BLaER1 treated with 17β-estradiol and CSF1 and Interleukin-3, amounts not matched to agents 10 nM and 100 nM (cell line): ENCODE results near the gene FKTN.

Source experiments
- H3K27ac ChIP-seq, 11 experiments: shearing (Covaris generic); formaldehyde crosslinking; 2 replicates each; pipeline ENCODE4 v1.8.1; 2022
- H3K27me3 ChIP-seq, 11 experiments: shearing (Covaris generic); formaldehyde crosslinking; 2 replicates each; pipeline ENCODE4 v1.8.1; 2022
- H3K36me3 ChIP-seq, 11 experiments: shearing (Covaris generic); formaldehyde crosslinking; 2 replicates each; pipeline ENCODE4 v1.8.1; 2022
- H3K4me1 ChIP-seq, 10 experiments: shearing (Covaris generic); formaldehyde crosslinking; 2 replicates each; pipeline ENCODE4 v1.8.1; 2022
- H3K4me2 ChIP-seq, 11 experiments: shearing (Covaris generic); formaldehyde crosslinking; 2 replicates each; pipeline ENCODE4 v1.8.1; 2022
- H3K4me3 ChIP-seq, 10 experiments: shearing (Covaris generic); formaldehyde crosslinking; 2 replicates each; pipeline ENCODE4 v1.8.1; 2022
- H3K9ac ChIP-seq, 11 experiments: shearing (Covaris generic); formaldehyde crosslinking; 2 replicates each; pipeline ENCODE4 v1.8.1; 2022
- H3K9me3 ChIP-seq, 11 experiments: shearing (Covaris generic); formaldehyde crosslinking; replicated peaks in 1 of 11; 2 replicates each; pipeline ENCODE4 v1.8.1; 2022
- H4K20me1 ChIP-seq, 11 experiments: shearing (Covaris generic); formaldehyde crosslinking; 2 replicates each; pipeline ENCODE4 v1.8.1; 2022
- Cebpa-rat ChIP-seq, 11 experiments: shearing (Covaris generic); IDR thresholded peaks; 2 replicates each; pipeline ENCODE4 v1.8.1; 2022

Gene FKTN

GRCh38 chr9:105663914-105664313 is 106.0 kb downstream of the FKTN start:
- H3K4me1 ChIP-seq: 0 out of 20 replicates have a peak, but pooled peaks cover 0 to 5% (median 0%) of the 10 kb centered on the region in 10 experiments
- H3K9ac ChIP-seq: no peak overlapping the region
- TF ChIP-seq Cebpa-rat (IDR thresholded peaks at IDR 0.05): no peak
- no peaks in the 10 kb centered on the region for H3K9me3 ChIP-seq
- 0 out of 22 replicates have a peak, but pooled peaks cover 0 to 1% (median 0%) of the 10 kb centered on the region in 11 experiments for H3K27me3 ChIP-seq
- no peak overlapping the region for H3K27ac ChIP-seq
- H3K4me3 ChIP-seq: no peak overlapping the region
- no peaks in the 10 kb centered on the region for H4K20me1 ChIP-seq
- no peak overlapping the region for H3K4me2 ChIP-seq
- H3K36me3 ChIP-seq: no peaks in the 10 kb centered on the region

- H3K27ac ChIP-seq: no peak overlapping the region
- H3K4me3 ChIP-seq: no peak overlapping the region
- TF ChIP-seq Cebpa-rat (IDR thresholded peaks at IDR 0.05): no peak
- H3K4me2 ChIP-seq: no peak overlapping the region
- no peaks in the 10 kb centered on the region for H4K20me1 ChIP-seq
- peaks cover 0 to 4% (median 0%) of the 10 kb centered on the region in 10 experiments; a peak in 3 of 20 replicates for H3K4me1 ChIP-seq
- no peaks in the 10 kb centered on the region for H3K36me3 ChIP-seq
- H3K9me3 ChIP-seq: no peaks in the 10 kb centered on the region
- H3K9ac ChIP-seq: no peak overlapping the region
- no peaks in the 10 kb centered on the region for H3K27me3 ChIP-seq
These were observed 109.9 kb downstream of the FKTN start for GRCh38 chr9:105667867-105668266.

GRCh38 chr9:105670315-105670714 is 112.4 kb downstream of the FKTN start:
- H3K9ac ChIP-seq: no peak overlapping the region
- H3K9me3 ChIP-seq: no peaks in the 10 kb centered on the region
- no peak overlapping the region for H3K4me2 ChIP-seq
- H3K27me3 ChIP-seq: no peaks in the 10 kb centered on the region
- no peak for TF ChIP-seq Cebpa-rat (IDR thresholded peaks at IDR 0.05)
- no peaks in the 10 kb centered on the region for H3K36me3 ChIP-seq
- H4K20me1 ChIP-seq: no peaks in the 10 kb centered on the region
- no peak overlapping the region for H3K4me3 ChIP-seq
- H3K4me1 ChIP-seq: peaks cover 3 to 13% (median 6%) of the 10 kb centered on the region in 10 experiments; a peak in 13 of 20 replicates
- no peak overlapping the region for H3K27ac ChIP-seq

- Histone ChIP-seq H3K27me3 (no peaks in the 10 kb centered on the region), H3K9ac (no peak overlapping the region)
- no peak for TF ChIP-seq Cebpa-rat (IDR thresholded peaks at IDR 0.05)
These were observed 112.8 kb downstream of the FKTN start for GRCh38 chr9:105670775-105671174.

GRCh38 chr9:105672711-105673234 is 114.8 kb downstream of the FKTN start:
- H3K9ac ChIP-seq: no peak overlapping the region
- H3K4me1 ChIP-seq: peaks cover 3 to 13% (median 6%) of the 10 kb centered on the region in 10 experiments; a peak in 13 of 20 replicates
- no peaks in the 10 kb centered on the region for H3K36me3 ChIP-seq
- H3K4me2 ChIP-seq: 0 out of 22 replicates have a peak overlapping the region, but pooled peaks of 1 of the 11 experiments have one; percentile 15
- TF ChIP-seq Cebpa-rat (IDR thresholded peaks at IDR 0.05): no peak
- no peak overlapping the region for H3K27ac ChIP-seq
- H3K9me3 ChIP-seq: no peaks in the 10 kb centered on the region
- no peak overlapping the region for H3K4me3 ChIP-seq
- no peaks in the 10 kb centered on the region for H4K20me1 ChIP-seq
- H3K27me3 ChIP-seq: no peaks in the 10 kb centered on the region

More at GRCh38 chr9:105670775-105671174, 112.8 kb downstream of the FKTN start:
- no peaks in the 10 kb centered on the region for H4K20me1 ChIP-seq
- no peaks in the 10 kb centered on the region for H3K36me3 ChIP-seq
- no peaks in the 10 kb centered on the region for H3K9me3 ChIP-seq
- H3K4me1 ChIP-seq: peaks cover 3 to 13% (median 6%) of the 10 kb centered on the region in 10 experiments; a peak in 13 of 20 replicates
- no peak overlapping the region for H3K4me3 ChIP-seq
- H3K27ac ChIP-seq: no peak overlapping the region
- H3K4me2 ChIP-seq: no peak overlapping the region

- TF ChIP-seq Cebpa-rat (IDR thresholded peaks at IDR 0.05): no peak
- Histone ChIP-seq H3K4me1 (peaks cover 3 to 13% (median 6%) of the 10 kb centered on the region in 10 experiments; a peak in 13 of 20 replicates), H3K27ac (no peak overlapping the region), H3K36me3 (no peaks in the 10 kb centered on the region), H3K9me3 (no peaks in the 10 kb centered on the region), H4K20me1 (no peaks in the 10 kb centered on the region), H3K27me3 (no peaks in the 10 kb centered on the region), H3K4me2 (peak overlapping the region in 8 of 11 experiments; percentile 2 to 36 (median 21); a peak in 5 of 22 replicates), H3K9ac (no peak overlapping the region), H3K4me3 (no peak overlapping the region)
These were observed 116.0 kb downstream of the FKTN start for GRCh38 chr9:105673850-105674387.

- Histone ChIP-seq H3K36me3 (no peaks in the 10 kb centered on the region), H3K27me3 (no peaks in the 10 kb centered on the region), H3K9ac (no peak overlapping the region), H3K27ac (no peak overlapping the region), H4K20me1 (no peaks in the 10 kb centered on the region), H3K4me2 (no peak overlapping the region), H3K4me3 (no peak overlapping the region), H3K4me1 (peaks cover 3 to 13% (median 6%) of the 10 kb centered on the region in 10 experiments; a peak in 13 of 20 replicates), H3K9me3 (no peaks in the 10 kb centered on the region)
- no peak for TF ChIP-seq Cebpa-rat (IDR thresholded peaks at IDR 0.05)
These were observed 118.5 kb downstream of the FKTN start for GRCh38 chr9:105676351-105676923.

- no peak for TF ChIP-seq Cebpa-rat (IDR thresholded peaks at IDR 0.05)
- Histone ChIP-seq H4K20me1 (no peaks in the 10 kb centered on the region), H3K4me3 (no peak overlapping the region), H3K27ac (no peak overlapping the region), H3K36me3 (no peaks in the 10 kb centered on the region), H3K4me1 (peaks cover 0 to 7% (median 6%) of the 10 kb centered on the region in 10 experiments; a peak in 12 of 20 replicates), H3K9ac (no peak overlapping the region), H3K27me3 (no peaks in the 10 kb centered on the region), H3K9me3 (0 out of 22 replicates have a peak, but pooled peaks cover 0 to 4% (median 0%) of the 10 kb centered on the region in 11 experiments), H3K4me2 (no peak overlapping the region)
These were observed 120.2 kb downstream of the FKTN start for GRCh38 chr9:105678163-105678562.

GRCh38 chr9:105678781-105679180 is 120.8 kb downstream of the FKTN start:
- Histone ChIP-seq H3K9me3 (0 out of 22 replicates have a peak, but pooled peaks cover 0 to 4% (median 0%) of the 10 kb centered on the region in 11 experiments), H3K27ac (no peak overlapping the region), H3K4me3 (no peak overlapping the region), H4K20me1 (no peaks in the 10 kb centered on the region), H3K27me3 (no peaks in the 10 kb centered on the region), H3K4me2 (no peak overlapping the region), H3K36me3 (no peaks in the 10 kb centered on the region), H3K4me1 (peaks cover 0 to 5% (median 3%) of the 10 kb centered on the region in 10 experiments; a peak in 11 of 20 replicates), H3K9ac (no peak overlapping the region)
- TF ChIP-seq Cebpa-rat (IDR thresholded peaks at IDR 0.05): no peak
